NCI-H460 (cell line): ENCODE measurements around the gene RANBP2. TPM values are rescaled to one million over a fixed set of nuclear protein-coding genes. Genes with fewer than 3 reads are reported as not detected.
"Not testable (repeated sequence)": the region's sequence is repeated elsewhere in the genome, so short reads cannot be mapped to it uniquely, and the experiment has no call there.

Experiments used
- DNase-seq: peaks from one replicate; pipeline ENCODE4 v3.0.0-alpha.2; 2016; ENCODE audit warnings: low read depth; ENCODE audit errors: extremely low read depth
- polyA plus RNA-seq: library from polyadenylated mRNA; depleted of rRNA; stranded (reverse); fragments of >200 nt; gene quantifications from 2 replicates; pipeline ENCODE4 v1.2.3, GENCODE V29; 2014; cell fraction: nucleus; rRNA removed
- total RNA-seq: library from RNA; depleted of rRNA; stranded (reverse); fragments of >200 nt; shearing (Covaris generic); gene quantifications from 2 replicates; pipeline ENCODE4 v1.2.3, GENCODE V29; 2014; rRNA removed

Gene RANBP2
- total RNA-seq: 51.1 and 56.3 TPM in 2 replicates
- 18.4 and 36.4 TPM in 2 replicates for polyA plus RNA-seq

GRCh38 chr2:108719149-108720044, at the start of gene RANBP2:
Gene RANBP2 (plus strand): TSS chr2:108719482. CDS start chr2:108719607, 125 bp downstream.
- DNase-seq: peak; percentile 95

- DNase-seq: not testable (repeated sequence)
Observed at GRCh38 chr2:108670282-108670681, 49.0 kb upstream of the RANBP2 start.

GRCh38 chr2:108672200-108672805, 47.0 kb upstream of the RANBP2 start:
- not testable (repeated sequence) for DNase-seq

- not testable (repeated sequence) for DNase-seq
Observed at GRCh38 chr2:108676522-108676921, 42.8 kb upstream of the RANBP2 start.

GRCh38 chr2:108677239-108677744, 42.0 kb upstream of the RANBP2 start:
- DNase-seq: not testable (repeated sequence)

- DNase-seq: not testable (repeated sequence)
Observed at GRCh38 chr2:108678198-108678651, 41.1 kb upstream of the RANBP2 start.

- not testable (repeated sequence) for DNase-seq
Observed at GRCh38 chr2:108680805-108681204, 38.5 kb upstream of the RANBP2 start.

GRCh38 chr2:108688818-108689756, 30.2 kb upstream of the RANBP2 start:
- DNase-seq: not testable (repeated sequence)

GRCh38 chr2:108690001-108690400, 29.3 kb upstream of the RANBP2 start:
- DNase-seq: not testable (repeated sequence)

- DNase-seq: no peak
Observed at GRCh38 chr2:108691447-108691846, 27.8 kb upstream of the RANBP2 start.

GRCh38 chr2:108701208-108701607, 18.1 kb upstream of the RANBP2 start:
- no peak for DNase-seq

GRCh38 chr2:108701806-108702205, 17.5 kb upstream of the RANBP2 start:
- no peak for DNase-seq

- no peak for DNase-seq
Observed at GRCh38 chr2:108704871-108705270, 14.4 kb upstream of the RANBP2 start.

- DNase-seq: no peak
Observed at GRCh38 chr2:108707300-108707699, 12.0 kb upstream of the RANBP2 start.

- not testable (repeated sequence) for DNase-seq
Observed at GRCh38 chr2:108716971-108717370, 2.3 kb upstream of the RANBP2 start.

- not testable (repeated sequence) for DNase-seq
Observed at GRCh38 chr2:108726048-108726447, 6.8 kb downstream of the RANBP2 start.

GRCh38 chr2:108734656-108735055, 15.4 kb downstream of the RANBP2 start:
- not testable (repeated sequence) for DNase-seq

GRCh38 chr2:108757973-108758372, 38.7 kb downstream of the RANBP2 start:
- not testable (repeated sequence) for DNase-seq

- not testable (repeated sequence) for DNase-seq
Observed at GRCh38 chr2:108762618-108763017, 43.3 kb downstream of the RANBP2 start.

GRCh38 chr2:108766671-108767070, 47.4 kb downstream of the RANBP2 start:
- not testable (repeated sequence) for DNase-seq
